Endodermal cell (in vitro differentiated cells): ENCODE results near the gene PELI1. TPM values are rescaled to one million over a fixed set of nuclear protein-coding genes. Genes with fewer than 3 reads are reported as not detected.
A peak's percentile ranks its signal among the peaks of the same experiment; 100 is the strongest.
"Not testable (repeated sequence)": the region's sequence is repeated elsewhere in the genome, so short reads cannot be mapped to it uniquely, and the experiment has no call there.

ENCODE experiments used
- DNase-seq: peaks from one replicate; pipeline ENCODE4 v3.0.0-alpha.2; 2017
- H3K27ac ChIP-seq: 2 replicates; pipeline ENCODE4 v1.5.1; 2013; ENCODE audit warnings: mild to moderate bottlenecking, low read depth, low read length, moderate library complexity
- H3K27me3 ChIP-seq: 2 replicates; pipeline ENCODE4 v1.6.1; 2013; ENCODE audit warnings: mild to moderate bottlenecking, low read length, moderate library complexity; ENCODE audit not compliant: insufficient read depth, control insufficient read depth, poor library complexity, severe bottlenecking
- H3K36me3 ChIP-seq: 2 replicates; pipeline ENCODE4 v1.7.0; 2013; ENCODE audit warnings: mild to moderate bottlenecking, low read length, moderate library complexity; ENCODE audit not compliant: control insufficient read depth, insufficient read depth
- H3K4me1 ChIP-seq: one replicate; pipeline ENCODE4 v1.7.0; 2013; ENCODE audit warnings: low read length; ENCODE audit not compliant: control insufficient read depth, insufficient read depth
- H3K4me3 ChIP-seq: 2 replicates; pipeline ENCODE4 v1.5.1; 2013; ENCODE audit warnings: mild to moderate bottlenecking, low read length, moderate library complexity
- H3K9ac ChIP-seq: 2 replicates; pipeline ENCODE4 v1.6.1; 2013; ENCODE audit warnings: mild to moderate bottlenecking, low read length, moderate library complexity; ENCODE audit not compliant: poor library complexity, severe bottlenecking; ENCODE audit errors: extremely low read depth
- H3K9me3 ChIP-seq: 2 replicates; pipeline ENCODE4 v1.6.1; 2013; ENCODE audit warnings: mild to moderate bottlenecking, low read length, moderate library complexity; ENCODE audit not compliant: control insufficient read depth
- H3K27ac Mint-ChIP-seq: 2 replicates; pipeline ENCODE4 v1.8.0; 2020; ENCODE audit warnings: mixed read lengths
- H3K27me3 Mint-ChIP-seq: 2 replicates; pipeline ENCODE4 v1.8.0; 2021; ENCODE audit warnings: mild to moderate bottlenecking, mixed read lengths; ENCODE audit not compliant: insufficient read depth
- H3K36me3 Mint-ChIP-seq: 2 replicates; pipeline ENCODE4 v1.8.0; 2020; ENCODE audit warnings: low read depth, mixed read lengths
- H3K4me1 Mint-ChIP-seq: 2 replicates; pipeline ENCODE4 v1.8.0; 2020; ENCODE audit warnings: mixed read lengths
- H3K4me3 Mint-ChIP-seq: 2 replicates; pipeline ENCODE4 v1.8.0; 2020; ENCODE audit warnings: mild to moderate bottlenecking, moderate library complexity, mixed read lengths
- H3K9me3 Mint-ChIP-seq: 2 replicates; pipeline ENCODE4 v1.8.0; 2020; ENCODE audit warnings: mild to moderate bottlenecking, mixed read lengths
- WGBS, 2 experiments: methylation state at CpG; one replicate each; pipeline versions ENCODE4 v1.1.5 to v1.1.7; 2013; ENCODE audit warnings: missing lambda C conversion rate in 2 of 2, mixed read lengths in 1 of 2; ENCODE audit not compliant: insufficient coverage in 1 of 2, insufficient read length in 1 of 2; 5-methylcytosine and 5-hydroxymethylcytosine counted together
- total RNA-seq, 2 donors: library from RNA; stranded (reverse); fragmentation: NEBNext Ultra II Directional in 1 of 2; extraction: Animal tissue kit (Norgen Biotek cat#: 25700) in 1 of 2; gene quantifications; 2 replicates in 1 of 2; 3 replicates in 1 of 2; pipeline ENCODE4 v1.2.1, GENCODE V29; 2021
- TF ChIP-seq, protein P1 (sequence below): fragments of 200-600 bp; sonication (generic); conservative IDR thresholded peaks from 2 replicates; pipeline ENCODE4 v1.5.0; 2021; ENCODE audit warnings: antibody characterized with exemption, mild to moderate bottlenecking

PELI1 gene
- total RNA-seq, 2 donors from 2014 or later = 178 to 184 TPM

DNA sequence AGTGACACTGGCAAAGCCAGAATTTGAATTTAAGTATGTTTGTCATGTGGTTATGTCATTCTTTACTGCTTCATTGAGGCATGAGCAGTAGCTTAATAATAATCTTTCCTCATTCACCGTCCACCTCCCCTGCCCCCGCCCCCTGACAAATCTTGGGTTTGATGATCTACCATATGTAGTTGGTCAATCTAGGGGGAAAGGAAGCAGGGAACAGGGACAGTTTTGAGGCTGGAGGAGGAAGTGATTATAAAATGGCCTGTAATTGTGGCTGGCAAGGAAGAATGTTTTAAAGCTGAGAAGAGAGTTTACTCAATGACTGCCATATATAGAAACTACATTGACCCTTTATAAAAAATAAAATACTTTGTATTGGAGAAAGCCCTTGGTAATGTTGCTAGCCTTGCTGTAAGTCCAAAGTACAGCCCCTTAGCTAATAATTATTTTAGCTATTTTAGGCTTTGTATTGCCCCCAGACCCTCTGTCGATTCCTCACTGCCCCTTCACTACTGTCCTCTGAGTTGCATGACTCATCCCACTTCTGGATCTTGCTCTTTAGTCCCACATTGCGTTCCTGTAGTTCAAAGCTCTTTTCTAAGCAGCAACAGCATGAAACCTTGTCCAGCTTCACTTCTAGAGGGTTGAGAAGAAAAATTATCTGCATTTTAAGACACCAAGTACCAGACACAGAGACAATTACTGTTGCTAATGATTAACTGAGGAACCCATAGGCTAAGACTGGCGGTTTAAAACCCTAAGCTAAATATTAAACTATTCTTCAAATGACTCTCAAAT lies 38.4 kb downstream of the PELI1 start:
- H3K36me3 Mint-ChIP-seq = peaks cover 68% of the 10 kb centered on the region
- H3K27me3 ChIP-seq = no peaks in the 10 kb centered on the region
- H3K9me3 Mint-ChIP-seq = no peaks in the 10 kb centered on the region
- DNase-seq = no peak
- no peak overlapping the region for H3K27ac ChIP-seq
- no peaks in the 10 kb centered on the region for H3K9me3 ChIP-seq
- WGBS, 2 experiments = 92 to 93% methylated on average over 2 to 5 of the region's 5 CpGs
- peaks cover 77% of the 10 kb centered on the region for H3K36me3 ChIP-seq
- no peak overlapping the region for H3K9ac ChIP-seq
- no peak overlapping the region for H3K4me3 ChIP-seq
- H3K4me1 ChIP-seq = peaks cover 10% of the 10 kb centered on the region
- H3K4me1 Mint-ChIP-seq = peaks cover 14% of the 10 kb centered on the region
- TF ChIP-seq, protein P1, sequence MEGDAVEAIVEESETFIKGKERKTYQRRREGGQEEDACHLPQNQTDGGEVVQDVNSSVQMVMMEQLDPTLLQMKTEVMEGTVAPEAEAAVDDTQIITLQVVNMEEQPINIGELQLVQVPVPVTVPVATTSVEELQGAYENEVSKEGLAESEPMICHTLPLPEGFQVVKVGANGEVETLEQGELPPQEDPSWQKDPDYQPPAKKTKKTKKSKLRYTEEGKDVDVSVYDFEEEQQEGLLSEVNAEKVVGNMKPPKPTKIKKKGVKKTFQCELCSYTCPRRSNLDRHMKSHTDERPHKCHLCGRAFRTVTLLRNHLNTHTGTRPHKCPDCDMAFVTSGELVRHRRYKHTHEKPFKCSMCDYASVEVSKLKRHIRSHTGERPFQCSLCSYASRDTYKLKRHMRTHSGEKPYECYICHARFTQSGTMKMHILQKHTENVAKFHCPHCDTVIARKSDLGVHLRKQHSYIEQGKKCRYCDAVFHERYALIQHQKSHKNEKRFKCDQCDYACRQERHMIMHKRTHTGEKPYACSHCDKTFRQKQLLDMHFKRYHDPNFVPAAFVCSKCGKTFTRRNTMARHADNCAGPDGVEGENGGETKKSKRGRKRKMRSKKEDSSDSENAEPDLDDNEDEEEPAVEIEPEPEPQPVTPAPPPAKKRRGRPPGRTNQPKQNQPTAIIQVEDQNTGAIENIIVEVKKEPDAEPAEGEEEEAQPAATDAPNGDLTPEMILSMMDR = no peak
- H3K27ac Mint-ChIP-seq = peak overlapping the region; percentile 42
- H3K27me3 Mint-ChIP-seq = no peaks in the 10 kb centered on the region
- H3K4me3 Mint-ChIP-seq = no peak overlapping the region

DNA sequence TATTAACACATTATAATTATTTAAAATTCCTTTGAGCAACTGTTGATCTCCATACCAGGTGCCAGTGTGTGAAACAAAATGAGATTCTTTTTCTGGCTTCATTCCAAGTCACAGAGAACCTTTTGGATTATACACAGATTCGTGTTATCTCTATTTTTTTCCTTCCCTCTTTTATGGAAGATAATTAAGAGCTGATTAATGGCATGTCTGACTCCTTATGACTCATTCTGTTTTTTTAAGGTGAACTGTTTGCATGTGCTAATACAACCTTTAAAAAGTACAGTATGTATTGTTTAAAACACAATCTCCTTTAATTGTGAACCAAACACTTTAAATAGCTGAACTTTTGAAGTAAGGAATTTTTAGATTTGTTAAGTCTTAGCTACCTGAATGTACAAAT lies 39.3 kb downstream of the PELI1 start:
- Histone ChIP-seq H3K9me3 (no peaks in the 10 kb centered on the region), H3K4me1 (peaks cover 10% of the 10 kb centered on the region), H3K9ac (no peak overlapping the region), H3K4me3 (no peak overlapping the region), H3K27me3 (no peaks in the 10 kb centered on the region), H3K27ac (no peak overlapping the region), H3K36me3 (peaks cover 86% of the 10 kb centered on the region)
- DNase-seq = no peak
- H3K4me3 Mint-ChIP-seq = no peak overlapping the region
- H3K36me3 Mint-ChIP-seq = peaks cover 70% of the 10 kb centered on the region
- H3K27ac Mint-ChIP-seq = peak overlapping the region; percentile 21
- H3K9me3 Mint-ChIP-seq = no peaks in the 10 kb centered on the region
- H3K4me1 Mint-ChIP-seq = peaks cover 15% of the 10 kb centered on the region
- WGBS, 2 experiments = 86% methylated on average over 1 of the region's 1 CpG; no CpG with 5 or more reads in 1 of the 2 experiments
- no peaks in the 10 kb centered on the region for H3K27me3 Mint-ChIP-seq
- TF ChIP-seq, protein P1 = no peak

DNA sequence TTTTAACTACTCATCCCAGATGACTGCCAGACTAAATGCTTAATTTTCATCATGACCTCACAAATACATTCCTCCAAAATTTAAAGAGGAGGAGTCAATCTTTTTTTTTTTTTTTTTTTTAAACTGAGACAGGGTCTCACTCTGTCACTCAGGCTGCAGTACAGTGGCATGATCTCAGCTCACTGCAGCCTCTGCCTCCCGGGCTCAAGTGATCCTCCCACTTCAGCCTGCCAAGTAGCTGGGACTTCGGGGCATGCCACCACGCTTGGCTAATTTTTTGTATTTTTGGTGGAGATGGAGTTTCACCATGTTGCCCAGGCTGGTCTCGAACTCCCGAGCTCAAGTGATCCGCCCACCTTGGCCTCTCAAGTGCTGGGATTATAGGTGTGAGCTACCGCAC lies 41.5 kb downstream of the PELI1 start:
- H3K9me3 ChIP-seq, H3K27ac ChIP-seq, H3K27me3 ChIP-seq, H3K4me1 ChIP-seq, H3K4me3 ChIP-seq, H3K27ac Mint-ChIP-seq, H3K9ac ChIP-seq, H3K4me3 Mint-ChIP-seq, H3K27me3 Mint-ChIP-seq, H3K9me3 Mint-ChIP-seq, DNase-seq: not testable (repeated sequence)
- Mint-ChIP-seq H3K36me3 (peaks cover 73% of the 10 kb centered on the region), H3K4me1 (peaks cover 16% of the 10 kb centered on the region)
- 79 to 96% methylated on average over 6 to 7 of the region's 7 CpGs for WGBS, 2 experiments
- H3K36me3 ChIP-seq = peaks cover 93% of the 10 kb centered on the region
